CMK (cell line): ENCODE data around the gene SYNE1.
"Not testable (repeated sequence)": the region's sequence is repeated elsewhere in the genome, so short reads cannot be mapped to it uniquely, and the experiment has no call there.

Experiments used
- DNase-seq: peaks from one replicate; pipeline ENCODE4 v3.0.0-alpha.2; 2010; ENCODE audit warnings: low read depth

SYNE1 gene

DNA sequence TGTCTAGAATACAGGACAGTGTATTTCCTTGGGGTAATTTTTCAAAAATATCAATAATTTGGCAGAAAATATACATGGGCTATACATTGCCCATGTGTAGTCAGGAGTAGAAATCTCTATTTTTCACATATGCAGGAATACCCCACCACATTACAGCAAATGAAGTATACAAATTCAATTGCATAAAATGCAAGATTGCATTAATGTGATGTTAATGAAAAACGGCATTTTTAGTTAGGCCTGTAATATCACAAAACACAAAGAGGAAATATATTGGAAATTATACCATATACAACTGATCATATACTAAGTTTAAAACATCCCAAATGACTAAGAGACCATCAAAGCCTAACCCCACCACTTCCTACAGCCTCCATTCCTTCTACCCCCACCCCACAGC is 154.9 kb downstream of the SYNE1 start:
- DNase-seq, result no peak

DNA sequence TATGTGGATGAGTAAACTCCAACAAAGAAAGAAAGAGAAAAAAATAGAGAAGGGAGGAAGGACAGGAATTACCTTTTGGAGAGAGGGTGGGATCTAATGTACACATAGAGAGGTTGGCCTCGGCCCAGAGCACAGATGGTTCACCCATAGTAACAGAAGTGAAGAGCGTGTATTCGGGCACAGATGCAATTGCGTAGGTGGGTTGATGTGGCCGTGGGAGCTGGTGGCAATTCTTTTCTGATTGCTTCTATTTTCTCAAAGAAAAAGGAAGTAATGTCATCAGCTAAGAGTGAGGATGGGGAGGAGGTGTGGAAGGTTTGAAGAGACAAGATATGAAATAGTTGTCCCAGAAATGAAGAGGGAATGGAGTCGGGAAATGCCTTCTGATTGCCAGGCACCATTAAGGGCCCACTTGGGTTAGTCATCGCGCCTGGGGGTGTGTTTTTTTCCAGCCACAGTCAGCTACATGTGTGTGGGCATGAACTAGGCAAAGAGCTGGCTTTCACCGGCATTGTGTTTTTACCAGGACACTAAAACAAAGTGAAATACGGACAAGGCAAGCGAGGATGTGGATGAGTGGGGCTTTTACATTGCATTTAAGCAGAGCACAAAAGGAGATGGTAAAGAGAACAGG is 158.7 kb downstream of the SYNE1 start:
- DNase-seq, result no peak

DNA sequence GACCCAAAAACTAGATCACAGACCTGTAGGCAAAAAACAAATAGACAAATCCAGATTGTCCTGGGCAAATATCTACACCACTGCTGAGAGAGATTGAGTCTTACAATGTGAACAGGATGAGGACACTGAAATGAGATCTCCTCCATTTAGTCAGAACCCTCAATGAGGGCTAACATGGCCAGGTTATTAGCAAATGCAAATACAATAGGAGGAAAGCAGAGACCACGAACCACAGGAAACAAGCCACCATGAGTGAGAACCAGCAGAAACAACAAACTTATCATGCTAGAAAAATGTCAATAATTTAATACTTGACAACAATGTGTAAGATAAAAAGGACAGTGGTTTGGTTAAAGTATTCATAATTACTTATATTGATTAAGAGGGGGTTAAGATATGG is 162.8 kb downstream of the SYNE1 start:
- DNase-seq, result no peak

DNA sequence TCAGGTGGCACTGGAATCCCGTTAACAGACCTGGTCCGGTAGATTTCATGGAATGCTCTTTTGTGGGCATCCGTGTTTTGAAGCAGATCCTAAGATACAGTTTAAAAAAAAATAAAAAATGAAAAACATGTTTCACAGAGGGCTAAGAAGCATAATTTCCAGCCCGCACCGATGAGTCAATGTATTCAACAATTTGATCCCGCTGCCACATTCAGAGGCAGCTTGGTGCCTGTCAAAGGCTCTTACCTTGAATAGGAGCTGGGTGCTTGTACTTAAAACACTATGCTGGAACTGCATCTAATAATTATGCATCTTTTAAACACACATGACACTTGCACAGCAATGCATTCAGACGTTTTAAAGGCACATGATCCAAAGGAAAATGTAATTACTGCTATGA is 164.8 kb downstream of the SYNE1 start:
- DNase-seq, result no peak

DNA sequence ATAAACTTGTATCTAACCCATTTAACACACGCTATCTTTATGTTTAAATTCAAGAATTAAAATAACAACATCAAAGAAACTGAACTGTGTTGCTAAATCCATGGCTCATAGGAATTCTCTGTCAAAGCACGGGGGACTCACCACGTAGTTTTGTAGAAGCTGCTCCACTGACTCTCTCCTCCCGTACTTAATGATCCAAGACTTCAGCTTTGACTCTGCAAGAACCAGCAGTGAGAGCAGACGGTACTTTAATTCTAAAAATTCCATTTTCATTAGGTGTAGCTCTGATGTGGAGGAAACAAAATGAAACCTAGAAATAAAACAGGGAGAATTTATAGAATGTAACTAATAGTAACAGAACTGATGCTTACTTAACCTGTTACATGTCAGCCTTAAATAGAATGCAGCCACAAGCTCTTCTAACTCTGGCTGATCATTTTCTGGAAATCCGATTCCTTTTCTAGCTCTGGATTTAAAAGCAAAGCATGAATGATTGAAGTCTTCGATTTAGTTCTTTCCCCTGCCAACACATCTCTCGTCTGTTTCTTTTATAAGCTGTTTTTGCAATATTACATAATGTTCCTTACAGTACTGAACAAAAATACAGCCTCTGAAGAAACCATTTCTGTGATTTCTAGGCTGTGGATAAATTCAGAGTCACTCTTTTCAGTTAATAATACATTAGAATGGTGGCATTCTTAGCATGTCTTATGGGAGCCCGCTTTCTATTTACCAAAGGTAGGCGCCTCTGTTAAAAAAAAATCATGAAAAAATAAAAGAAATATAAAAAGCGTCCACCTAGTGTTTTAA is 165.5 kb downstream of the SYNE1 start:
- DNase-seq, result no peak

DNA sequence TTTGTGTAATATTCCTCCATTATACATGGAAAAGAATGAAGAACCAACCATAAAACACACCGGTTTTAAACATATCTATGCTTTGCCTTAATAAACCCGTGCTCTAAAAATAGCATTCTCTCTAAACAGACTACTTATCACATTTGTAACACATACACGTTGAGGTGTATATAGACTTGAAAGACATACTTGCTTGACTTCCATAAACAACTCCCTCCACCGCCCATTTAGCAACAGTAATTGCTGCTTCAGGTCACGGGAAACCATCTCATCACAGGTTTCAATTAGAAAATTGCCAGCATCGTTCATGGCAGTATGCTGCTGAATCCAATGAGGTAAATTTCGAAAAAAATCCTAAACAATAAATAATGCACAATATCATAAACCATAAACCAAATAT is 174.0 kb downstream of the SYNE1 start:
- DNase-seq, result no peak

DNA sequence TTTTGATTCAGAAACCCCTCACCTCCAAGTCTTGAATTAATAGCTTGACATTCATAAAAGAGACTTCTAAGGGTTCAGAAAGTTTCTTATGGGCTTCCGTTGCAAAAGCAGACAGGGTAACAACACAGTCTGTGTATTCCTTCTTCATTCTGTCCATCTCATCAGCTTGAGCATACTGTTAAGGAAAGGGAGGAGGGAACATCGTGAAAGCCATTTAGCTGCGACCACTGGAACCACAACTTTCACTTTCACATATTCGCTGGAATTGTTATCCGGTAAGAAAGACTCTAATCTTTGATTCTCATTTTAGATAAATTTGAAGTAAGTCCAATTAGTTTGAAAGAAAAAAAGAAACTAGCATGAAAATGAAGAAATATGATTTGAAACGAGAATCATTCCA is 174.4 kb downstream of the SYNE1 start:
- no peak for DNase-seq

DNA sequence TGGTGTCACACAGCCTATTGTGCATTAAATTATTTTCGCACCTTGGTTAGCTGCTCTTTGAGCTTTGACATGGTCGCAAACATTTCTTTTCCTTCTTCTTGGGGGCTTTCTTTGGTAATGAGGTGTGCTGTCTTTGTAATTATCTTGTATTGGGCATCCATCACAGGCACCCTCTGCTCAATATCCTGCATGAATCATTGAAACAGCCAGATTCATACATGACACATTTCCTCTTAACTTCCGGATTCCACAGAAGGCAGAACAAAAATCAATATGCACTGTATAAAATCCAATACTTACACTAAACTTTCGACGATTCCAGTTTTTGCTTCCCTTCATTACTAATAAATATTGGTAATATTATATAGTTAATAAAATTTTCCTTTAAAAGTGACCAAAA is 175.6 kb downstream of the SYNE1 start:
- DNase-seq, result no peak

DNA sequence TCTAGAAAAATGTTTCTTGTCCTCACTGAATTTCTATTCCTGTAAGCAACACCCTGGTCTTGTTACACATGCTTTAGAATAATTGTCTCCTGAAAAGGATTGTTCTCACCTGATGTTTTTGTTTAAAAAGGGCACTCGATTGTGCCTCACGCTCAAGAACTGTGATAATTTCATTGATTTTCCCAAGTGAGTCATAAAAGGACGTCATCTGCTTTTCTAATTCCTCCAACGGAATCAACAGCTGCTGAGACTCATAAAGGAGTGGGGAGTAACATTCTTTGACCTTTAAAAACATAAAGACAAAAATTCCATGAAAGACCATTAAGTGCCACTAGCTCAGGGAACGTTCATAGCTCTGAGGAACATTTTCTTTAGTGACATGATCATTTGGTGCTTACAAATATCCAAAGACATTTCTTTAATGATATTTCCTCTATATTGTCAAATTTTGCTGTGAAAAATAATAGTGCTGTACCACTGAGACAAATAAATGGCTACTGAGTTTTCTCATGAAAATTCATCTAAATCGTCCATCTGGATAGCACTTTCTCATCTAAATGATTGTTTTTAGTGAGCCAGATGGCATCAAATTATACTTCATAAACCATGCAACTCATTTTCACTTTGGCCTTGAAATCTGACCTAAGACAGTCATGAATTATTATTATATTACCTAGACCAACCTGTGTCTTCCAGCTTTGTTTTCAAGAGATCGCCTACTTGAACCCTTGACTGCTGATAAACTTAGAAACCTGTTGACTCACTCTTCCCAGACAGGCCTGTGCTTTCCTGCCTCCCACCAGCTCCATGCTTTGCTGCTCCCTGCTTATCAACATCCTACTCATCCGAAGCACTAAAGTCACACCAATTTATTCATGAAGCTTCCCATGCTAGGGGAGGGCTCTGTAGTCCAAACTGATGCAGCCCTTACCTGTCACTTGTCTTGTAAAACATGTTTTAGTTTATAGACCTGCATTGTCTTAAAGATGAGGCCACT is 178.2 kb downstream of the SYNE1 start:
- no peak for DNase-seq

DNA sequence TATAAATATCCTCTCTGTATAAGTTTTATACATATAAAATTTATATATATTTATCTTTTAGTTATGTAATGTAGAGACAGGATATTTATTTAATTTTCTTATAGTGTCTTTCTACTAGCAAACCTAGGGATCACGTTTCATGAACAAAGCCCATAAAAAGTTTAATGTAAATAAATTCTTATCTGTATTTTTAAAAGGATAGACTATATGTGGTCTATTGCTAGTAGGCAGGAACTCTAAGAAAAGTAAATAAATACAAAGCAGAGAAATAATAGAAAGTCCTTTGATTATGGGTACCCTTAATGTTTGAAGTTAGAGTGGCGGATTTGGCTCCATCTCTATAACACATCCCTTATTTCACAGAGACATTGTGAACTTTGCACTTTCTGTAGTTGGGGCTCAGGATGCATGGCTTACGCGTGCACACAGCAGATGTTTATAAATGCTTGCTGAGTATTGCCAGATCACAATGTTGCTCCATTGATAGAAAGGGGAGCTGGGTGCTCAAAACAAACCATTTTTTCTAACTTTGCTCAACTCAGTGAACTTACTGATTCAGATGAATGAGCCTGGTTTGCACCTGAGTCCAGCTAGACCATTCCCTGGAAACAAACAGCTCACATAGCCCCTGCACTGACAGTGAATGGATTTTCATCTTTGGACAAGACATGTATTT is 179.1 kb downstream of the SYNE1 start:
- DNase-seq, result no peak

DNA sequence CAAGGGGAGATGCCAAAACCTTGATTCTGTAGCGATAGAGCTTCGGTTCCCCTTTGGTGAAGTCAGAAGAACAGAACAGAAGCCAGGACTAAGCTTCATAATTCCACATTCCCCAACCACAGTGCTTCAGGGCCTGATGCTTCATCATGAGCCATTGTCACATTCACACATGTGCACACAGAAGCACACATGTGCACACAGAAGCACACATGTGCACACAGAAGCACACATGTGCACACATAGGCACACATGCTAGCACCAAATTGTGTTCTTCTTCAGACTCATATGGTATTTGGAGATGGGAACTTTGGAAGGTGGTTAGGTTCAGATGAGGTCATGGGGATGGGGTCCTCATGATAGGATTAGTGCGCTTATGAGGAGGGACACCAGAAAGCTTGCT is 183.2 kb downstream of the SYNE1 start:
- no peak for DNase-seq

DNA sequence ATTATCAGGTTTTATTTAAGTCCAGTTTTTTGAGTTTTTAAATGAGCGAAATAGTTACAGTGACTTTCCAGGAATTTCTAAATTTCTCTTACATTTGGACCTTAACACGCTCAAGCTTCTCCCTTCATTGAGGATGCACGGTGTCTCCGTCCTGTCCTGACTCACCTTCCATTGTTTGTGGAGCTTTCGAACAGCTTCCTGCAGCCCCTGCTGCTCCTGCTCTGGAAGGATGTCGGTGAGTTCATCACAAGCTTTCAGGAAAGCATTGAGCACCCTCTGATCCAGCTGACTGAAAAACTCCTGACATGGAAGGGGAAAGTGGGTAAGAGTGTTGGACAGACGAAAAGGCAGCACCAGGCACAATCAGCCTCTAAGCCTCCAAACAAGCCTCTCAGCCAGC is 183.7 kb downstream of the SYNE1 start:
- no peak for DNase-seq

DNA sequence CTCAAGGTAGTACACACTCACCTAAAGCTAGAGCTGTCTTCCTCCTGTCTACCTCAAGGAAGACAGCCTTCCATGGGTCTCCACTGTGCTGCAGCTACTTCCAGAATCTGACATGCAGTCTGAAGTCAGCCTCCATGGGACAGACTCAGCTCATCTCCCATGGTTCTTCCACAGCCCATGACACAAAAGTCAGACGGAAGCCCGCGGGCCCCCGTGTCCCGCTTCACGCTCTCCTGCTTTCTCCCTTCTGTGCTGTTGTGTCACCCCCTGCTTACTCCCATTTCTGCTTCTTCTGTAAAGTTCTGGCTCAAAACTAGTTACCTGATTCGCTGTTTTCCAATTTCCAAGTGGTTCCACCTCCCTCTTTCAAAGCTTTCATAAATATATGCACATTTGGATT is 184.5 kb downstream of the SYNE1 start:
- DNase-seq, result no peak

DNA sequence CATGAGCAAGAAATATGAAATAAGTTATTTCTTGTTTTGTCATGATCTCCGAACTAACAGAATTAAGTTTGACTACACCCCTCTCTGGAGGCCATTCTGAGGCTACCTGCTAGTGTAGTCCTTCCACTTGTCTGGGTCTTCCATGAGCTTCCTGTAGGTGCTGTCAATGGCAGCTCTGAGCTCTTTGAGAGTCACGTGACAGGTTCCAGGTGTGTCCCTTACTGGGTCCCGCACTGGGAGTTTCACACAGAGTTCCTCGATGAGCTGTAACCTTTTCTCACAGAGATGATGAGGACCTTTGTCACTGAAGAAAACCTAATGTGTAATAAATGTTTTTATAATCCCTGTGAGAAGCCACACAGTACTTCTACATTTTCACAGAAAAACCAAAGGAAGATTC is 186.6 kb downstream of the SYNE1 start:
- DNase-seq, result no peak

DNA sequence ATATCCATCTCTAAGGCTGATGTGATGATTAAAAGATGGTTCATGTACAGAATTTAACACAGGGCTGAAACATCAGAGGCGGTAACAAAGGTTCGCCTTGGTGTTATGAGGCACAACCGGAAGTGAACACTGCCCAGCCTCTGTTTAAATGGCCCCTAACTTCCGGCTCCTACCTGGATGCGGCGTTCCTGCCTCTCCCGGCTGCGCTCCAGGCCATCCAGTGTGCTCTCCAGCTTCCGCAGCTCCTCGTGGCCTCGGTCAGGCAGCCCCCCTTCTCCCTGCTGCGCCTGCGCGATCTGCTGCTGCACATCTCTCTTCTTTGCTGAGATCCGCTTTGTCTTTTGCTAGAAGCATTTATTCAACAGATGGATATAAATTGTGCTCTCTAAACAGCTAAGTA is 195.3 kb downstream of the SYNE1 start:
- DNase-seq, result no peak

DNA sequence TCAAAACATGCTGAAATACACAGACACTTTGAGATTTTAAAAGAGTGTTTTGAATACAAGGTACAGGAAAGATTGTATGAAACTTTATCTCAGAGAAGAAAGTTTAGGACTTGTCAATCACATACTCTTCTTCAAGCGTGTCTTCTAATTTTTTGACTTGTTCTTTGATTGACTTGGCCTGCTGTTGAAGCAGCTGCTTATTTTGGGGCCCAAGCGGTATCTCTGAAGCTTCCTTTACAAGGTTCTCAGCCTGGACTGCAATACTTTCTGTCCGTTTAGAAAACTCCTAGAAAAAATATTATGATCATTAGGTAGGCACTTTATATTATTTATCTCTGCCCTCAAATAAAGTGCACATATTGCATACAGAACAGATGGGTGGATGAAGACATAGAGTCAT is 201.3 kb downstream of the SYNE1 start:
- DNase-seq, result no peak

DNA sequence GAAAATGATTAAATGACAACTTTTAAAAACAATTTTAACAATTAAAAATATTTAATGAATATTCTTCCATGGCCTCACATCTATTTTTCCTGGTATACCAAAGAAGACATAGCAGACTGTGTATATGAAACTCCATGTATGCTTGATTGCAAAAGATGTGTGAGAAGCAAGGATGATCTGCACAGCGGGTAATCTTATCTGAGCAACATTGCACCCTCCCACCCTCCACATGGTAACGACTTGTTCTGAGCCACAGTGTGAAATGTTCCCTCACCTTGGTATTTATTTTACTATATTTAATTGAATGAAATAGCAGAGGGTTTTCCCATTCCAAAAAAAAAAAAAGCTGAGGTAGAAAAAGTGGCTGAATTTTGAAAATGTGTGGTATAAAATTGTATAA is 204.4 kb downstream of the SYNE1 start:
- DNase-seq, result no peak

DNA sequence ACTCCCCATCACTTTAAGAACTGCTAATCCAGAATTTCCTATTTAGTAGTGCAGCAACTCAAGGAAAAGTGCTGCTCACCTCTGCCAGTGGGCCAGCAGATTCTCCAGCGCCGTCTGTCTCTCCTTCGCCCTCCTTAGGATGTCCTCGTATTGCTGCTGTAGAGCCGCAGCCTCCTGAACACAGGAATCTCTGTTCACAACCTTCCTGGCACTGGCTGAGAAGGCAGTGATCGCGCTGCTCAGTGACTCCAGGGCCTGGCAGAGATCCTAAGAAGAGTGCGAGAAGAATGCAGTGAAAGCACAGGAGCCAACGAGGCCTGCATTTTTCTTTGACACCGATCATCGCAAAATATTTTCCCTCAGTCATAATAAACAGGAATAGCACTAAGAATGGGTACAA is 209.0 kb downstream of the SYNE1 start:
- no peak for DNase-seq

DNA sequence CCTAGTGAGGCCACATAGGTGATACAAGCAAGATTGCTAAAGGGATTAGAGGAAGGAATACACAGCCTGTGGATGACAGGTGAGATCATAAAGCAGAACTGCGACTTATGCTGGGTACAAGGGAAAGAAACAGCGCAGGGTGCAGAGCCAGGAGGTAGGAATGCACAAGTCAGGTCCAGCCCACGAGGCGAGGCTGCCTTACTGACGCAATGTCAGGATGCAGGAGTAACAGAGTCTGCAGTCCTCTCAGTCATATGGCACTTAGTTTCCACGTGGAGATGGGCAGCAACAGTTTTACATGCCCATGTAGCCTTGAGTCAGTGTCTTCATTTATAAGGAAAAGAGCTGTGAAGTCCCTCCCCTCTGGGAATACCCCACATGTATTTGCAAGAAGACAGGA is 210.9 kb downstream of the SYNE1 start:
- no peak for DNase-seq

DNA sequence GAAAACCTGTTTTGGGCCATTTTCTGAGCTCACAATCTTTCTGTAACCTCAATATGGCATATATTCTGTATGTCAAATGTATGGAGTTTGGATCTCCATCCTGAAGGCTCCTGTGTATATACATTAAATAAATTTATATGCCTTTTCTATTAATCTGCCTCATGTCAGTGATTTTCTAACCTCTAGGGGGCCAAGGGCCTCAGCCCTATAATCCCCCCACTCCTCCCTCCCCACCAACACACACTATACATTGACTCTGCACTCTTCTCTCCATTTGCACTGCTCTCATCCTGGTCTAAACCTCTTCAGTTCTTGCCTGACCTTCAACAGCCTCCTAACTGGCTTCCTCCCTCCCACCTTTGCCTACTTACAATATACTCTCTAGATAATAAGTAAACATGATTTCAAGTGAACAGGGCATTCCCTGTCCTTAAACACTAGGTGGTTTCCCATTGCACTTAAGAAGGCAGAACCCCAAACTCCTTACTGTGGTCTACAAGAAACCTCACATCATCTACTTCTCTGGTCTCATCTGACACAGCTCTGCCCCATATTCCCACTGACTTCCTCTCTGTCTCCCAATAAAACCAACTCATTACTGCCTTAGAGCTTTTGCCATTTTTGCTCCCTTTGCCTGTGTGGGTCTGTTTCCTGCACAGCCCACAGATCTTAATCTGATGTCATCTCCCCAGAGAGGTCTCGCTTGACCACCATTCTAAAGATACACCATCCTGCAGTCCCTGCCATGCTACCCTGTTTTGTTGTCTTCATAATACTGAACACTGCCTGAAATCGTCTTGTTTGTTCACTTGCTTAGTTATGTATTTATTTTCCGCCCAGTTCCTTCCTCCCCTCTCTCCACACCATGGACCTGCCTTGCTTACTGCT is 213.7 kb downstream of the SYNE1 start:
- DNase-seq, result no peak

DNA sequence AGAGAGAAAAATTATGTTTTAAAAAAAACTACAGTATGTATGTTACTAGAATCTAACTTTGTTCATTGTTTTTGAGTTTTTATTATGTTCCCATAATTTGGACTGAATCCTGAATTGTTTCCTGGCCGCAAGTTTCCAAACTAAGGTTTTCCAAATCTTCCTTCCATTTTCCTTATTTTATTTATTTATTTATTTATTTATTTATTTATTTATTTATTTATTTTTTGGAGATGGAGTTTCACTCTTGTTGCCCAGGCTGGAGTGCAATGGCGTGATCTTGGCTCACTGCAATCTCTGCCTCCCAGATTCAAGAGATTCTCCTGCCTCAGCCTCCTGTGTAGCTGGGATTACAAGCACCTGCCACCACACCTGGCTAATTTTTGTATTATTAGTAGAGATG is 215.7 kb downstream of the SYNE1 start:
- DNase-seq, result not testable (repeated sequence)
